Mesendoderm (in vitro differentiated cells): ENCODE results near the gene HSD17B1.
"Not testable (repeated sequence)": the region's sequence is repeated elsewhere in the genome, so short reads cannot be mapped to it uniquely, and the experiment has no call there.

Source experiments
- DNase-seq: peaks from one replicate; pipeline ENCODE4 v3.0.0; 2013
- H2AK5ac ChIP-seq: 2 replicates; pipeline ENCODE4 v1.6.1; 2013; ENCODE audit warnings: low read length, inconsistent platforms
- H2BK120ac ChIP-seq: 2 replicates; pipeline ENCODE4 v1.6.1; 2013; ENCODE audit warnings: low read depth, mild to moderate bottlenecking, low read length, moderate library complexity, mixed read lengths
- H2BK15ac ChIP-seq: replicated peaks from 2 replicates; pipeline ENCODE4 v1.6.1; 2013; ENCODE audit warnings: low read depth, mild to moderate bottlenecking, moderate library complexity
- H2BK5ac ChIP-seq: 2 replicates; pipeline ENCODE4 v1.6.1; 2013; ENCODE audit warnings: low read length, inconsistent platforms
- H3K18ac ChIP-seq: 2 replicates; pipeline ENCODE4 v1.6.1; 2013; ENCODE audit warnings: mild to moderate bottlenecking, low read length, mixed read lengths
- H3K23ac ChIP-seq: one replicate; pipeline ENCODE4 v1.6.1; 2013; ENCODE audit warnings: low read length
- H3K27ac ChIP-seq: 2 replicates; pipeline ENCODE4 v1.5.1; 2013; ENCODE audit warnings: low read depth, mild to moderate bottlenecking, inconsistent platforms, low read length, moderate library complexity
- H3K27me3 ChIP-seq: 2 replicates; pipeline ENCODE4 v1.6.1; 2013; ENCODE audit warnings: low read length, control low read depth, mild to moderate bottlenecking, inconsistent platforms; ENCODE audit not compliant: insufficient read depth, poor library complexity
- H3K36me3 ChIP-seq: 2 replicates; pipeline ENCODE4 v1.6.1; 2013; ENCODE audit warnings: low read length, inconsistent platforms; ENCODE audit not compliant: control insufficient read depth, insufficient read depth
- H3K4ac ChIP-seq: one replicate; pipeline ENCODE4 v1.6.1; 2013; ENCODE audit warnings: low read depth, mild to moderate bottlenecking, low read length, moderate library complexity
- H3K4me1 ChIP-seq: 2 replicates; pipeline ENCODE4 v1.6.1; 2013; ENCODE audit warnings: low read depth, low read length, inconsistent platforms; ENCODE audit not compliant: control insufficient read depth
- H3K4me2 ChIP-seq: 2 replicates; pipeline ENCODE4 v1.6.1; 2013; ENCODE audit warnings: low read length
- H3K4me3 ChIP-seq: 2 replicates; pipeline ENCODE4 v1.5.1; 2013; ENCODE audit warnings: mild to moderate bottlenecking, low read length
- H3K56ac ChIP-seq: one replicate; pipeline ENCODE4 v1.6.1; 2013; ENCODE audit warnings: low read length
- H3K79me1 ChIP-seq: 2 replicates; pipeline ENCODE4 v1.6.1; 2013; ENCODE audit warnings: low read length, inconsistent platforms
- H3K79me2 ChIP-seq: 2 replicates; pipeline ENCODE4 v1.6.1; 2013; ENCODE audit warnings: mild to moderate bottlenecking, low read length; ENCODE audit not compliant: control insufficient read depth, insufficient read depth
- H3K9ac ChIP-seq: 2 replicates; pipeline ENCODE4 v1.6.1; 2013; ENCODE audit warnings: low read length, inconsistent platforms
- H4K5ac ChIP-seq: one replicate; pipeline ENCODE4 v1.6.1; 2013; ENCODE audit warnings: low read length
- H4K8ac ChIP-seq: one replicate; pipeline ENCODE4 v1.6.1; 2013; ENCODE audit warnings: low read depth, mild to moderate bottlenecking, control low read depth, low read length, moderate library complexity
- WGBS: extraction: QIAGEN DNeasy Blood & Tissue Kit; methylation state at CpG from one replicate; pipeline ENCODE4 v1.1.7; 2013; ENCODE audit warnings: low lambda C conversion rate, missing lambda C conversion rate; ENCODE audit not compliant: insufficient coverage; ENCODE audit errors: extremely low coverage; 5-methylcytosine and 5-hydroxymethylcytosine counted together

Gene HSD17B1

GRCh38 chr17:42554250-42555121 is 1.8 kb downstream of the HSD17B1 start:
- DNase-seq = peak; percentile 94
- Histone ChIP-seq H2AK5ac (no peak overlapping the region), H3K27me3 (no peaks in the 10 kb centered on the region), H3K27ac (peak overlapping the region; percentile 83), H3K9ac (peak overlapping the region; percentile 87), H3K23ac (peak overlapping the region; percentile 37), H3K56ac (peak overlapping the region; percentile 95), H3K4me2 (peak overlapping the region; percentile 78), H3K36me3 (no peaks in the 10 kb centered on the region), H3K4ac (peak overlapping the region; percentile 56), H4K5ac (no peak overlapping the region), H3K18ac (peak overlapping the region; percentile 69), H2BK120ac (no peak overlapping the region), H3K4me1 (peaks cover 2% of the 10 kb centered on the region), H3K79me1 (no peaks in the 10 kb centered on the region), H4K8ac (peak overlapping the region; percentile 43), H2BK5ac (peak overlapping the region; percentile 88), H2BK15ac (no peak overlapping the region), H3K79me2 (no peaks in the 10 kb centered on the region), H3K4me3 (peak overlapping the region; percentile 63)
- no CpG with 5 or more reads among the region's 82 CpGs for WGBS

GRCh38 chr17:42555122-42555622 is 2.4 kb downstream of the HSD17B1 start:
- Histone ChIP-seq H3K9ac (peak overlapping the region; percentile 87), H3K4me1 (peaks cover 2% of the 10 kb centered on the region), H3K27ac (peak overlapping the region; percentile 83), H3K18ac (peak overlapping the region; percentile 69), H3K79me2 (no peaks in the 10 kb centered on the region), H3K4me2 (peak overlapping the region; percentile 78), H4K8ac (peak overlapping the region; percentile 43), H3K23ac (peak overlapping the region; percentile 37), H3K79me1 (no peaks in the 10 kb centered on the region), H2BK120ac (no peak overlapping the region), H3K56ac (peak overlapping the region; percentile 95), H3K27me3 (no peaks in the 10 kb centered on the region), H3K4me3 (peak overlapping the region; percentile 63), H4K5ac (no peak overlapping the region), H3K36me3 (no peaks in the 10 kb centered on the region), H2BK15ac (no peak overlapping the region), H3K4ac (peak overlapping the region; percentile 56), H2BK5ac (no peak overlapping the region), H2AK5ac (no peak overlapping the region)
- WGBS = no CpG with 5 or more reads among the region's 4 CpGs
- no peak for DNase-seq

GRCh38 chr17:42555961-42556617 is 3.4 kb downstream of the HSD17B1 start:
- not testable (repeated sequence) for H3K4ac ChIP-seq, H2BK15ac ChIP-seq, H3K4me1 ChIP-seq, H3K79me1 ChIP-seq, H3K23ac ChIP-seq, H3K9ac ChIP-seq, H3K27ac ChIP-seq, H3K36me3 ChIP-seq, H3K4me3 ChIP-seq, H3K4me2 ChIP-seq, H2AK5ac ChIP-seq, H3K27me3 ChIP-seq, H3K18ac ChIP-seq, H4K8ac ChIP-seq, H2BK5ac ChIP-seq, H4K5ac ChIP-seq, H3K79me2 ChIP-seq, H2BK120ac ChIP-seq
- H3K56ac ChIP-seq = peak overlapping the region; percentile 56
- no CpG with 5 or more reads among the region's 5 CpGs for WGBS
- DNase-seq = peak; percentile 88

GRCh38 chr17:42559075-42559474 is 6.4 kb downstream of the HSD17B1 start:
- no peak overlapping the region for H3K23ac ChIP-seq
- H3K9ac ChIP-seq = no peak overlapping the region
- H2BK5ac ChIP-seq = no peak overlapping the region
- H2AK5ac ChIP-seq = no peak overlapping the region
- no CpG with 5 or more reads among the region's 6 CpGs for WGBS
- H3K4me1 ChIP-seq = peaks cover 8% of the 10 kb centered on the region
- no peaks in the 10 kb centered on the region for H3K27me3 ChIP-seq
- H3K4me2 ChIP-seq = no peak overlapping the region
- H2BK120ac ChIP-seq = no peak overlapping the region
- peaks cover 16% of the 10 kb centered on the region for H3K79me2 ChIP-seq
- no peak overlapping the region for H3K56ac ChIP-seq
- DNase-seq = no peak
- peaks cover 16% of the 10 kb centered on the region for H3K79me1 ChIP-seq
- peaks cover 2% of the 10 kb centered on the region for H3K36me3 ChIP-seq
- no peak overlapping the region for H4K5ac ChIP-seq
- no peak overlapping the region for H3K4me3 ChIP-seq
- H4K8ac ChIP-seq = no peak overlapping the region
- no peak overlapping the region for H3K27ac ChIP-seq
- H3K4ac ChIP-seq = no peak overlapping the region
- no peak overlapping the region for H3K18ac ChIP-seq
- H2BK15ac ChIP-seq = no peak overlapping the region

GRCh38 chr17:42560246-42560645 is 7.5 kb downstream of the HSD17B1 start:
- H3K9ac ChIP-seq = no peak overlapping the region
- H4K5ac ChIP-seq = no peak overlapping the region
- H3K4me2 ChIP-seq = no peak overlapping the region
- WGBS = no CpG with 5 or more reads among the region's 3 CpGs
- peaks cover 6% of the 10 kb centered on the region for H3K36me3 ChIP-seq
- no peak overlapping the region for H2AK5ac ChIP-seq
- DNase-seq = no peak
- no peak overlapping the region for H3K56ac ChIP-seq
- no peak overlapping the region for H2BK15ac ChIP-seq
- H3K23ac ChIP-seq = no peak overlapping the region
- H3K4ac ChIP-seq = no peak overlapping the region
- no peak overlapping the region for H3K4me3 ChIP-seq
- H3K79me1 ChIP-seq = peaks cover 17% of the 10 kb centered on the region
- peaks cover 8% of the 10 kb centered on the region for H3K4me1 ChIP-seq
- no peak overlapping the region for H4K8ac ChIP-seq
- H3K18ac ChIP-seq = no peak overlapping the region
- H3K27ac ChIP-seq = no peak overlapping the region
- H2BK120ac ChIP-seq = no peak overlapping the region
- H2BK5ac ChIP-seq = no peak overlapping the region
- H3K27me3 ChIP-seq = no peaks in the 10 kb centered on the region
- H3K79me2 ChIP-seq = peaks cover 16% of the 10 kb centered on the region
